Sigmoid colon (tissue), 7 donors: ENCODE results near the gene GAS2L1. TPM values are rescaled to one million over a fixed set of nuclear protein-coding genes. Genes with fewer than 3 reads are reported as not detected.
"Not testable (repeated sequence)": the region's sequence is repeated elsewhere in the genome, so short reads cannot be mapped to it uniquely, and the experiment has no call there.

ENCODE experiments used
- DNase-seq: peaks from one replicate; pipeline ENCODE4 v3.0.0-alpha.2; 2019
- H3K27ac ChIP-seq, 4 donors: fragments of 200-600 bp; sonication (generic); one replicate each; pipeline ENCODE4 v1.5.1; 2016 to 2019; ENCODE audit warnings: mild to moderate bottlenecking in 1 of 4
- H3K27me3 ChIP-seq, 3 donors: fragments of 200-600 bp; sonication (generic); one replicate each; pipeline ENCODE4 v1.5.1; 2019; ENCODE audit warnings: mild to moderate bottlenecking in 1 of 3
- H3K36me3 ChIP-seq, 4 donors: fragments of 200-600 bp; sonication (generic); one replicate each; pipeline ENCODE4 v1.5.1; 2016 to 2019
- H3K4me1 ChIP-seq, 4 donors: fragments of 200-600 bp; sonication (generic); one replicate each; pipeline ENCODE4 v1.5.1; 2017 to 2019
- H3K4me3 ChIP-seq, 4 donors: fragments of 200-600 bp; sonication (generic); one replicate each; pipeline ENCODE4 v1.5.1; 2017 to 2019; ENCODE audit warnings: mild to moderate bottlenecking in 2 of 4, moderate library complexity in 1 of 4
- H3K9me3 ChIP-seq, 4 donors: fragments of 200-600 bp in 3 of 4; sonication (generic) in 3 of 4; one replicate each; pipeline versions ENCODE4 v1.5.1 to v1.6.1; 2013 to 2019
- EP300 ChIP-seq, 4 donors: sonication (generic); formaldehyde crosslinking; IDR thresholded peaks; one replicate each; pipeline ENCODE4 v1.6.1; 2017; ENCODE audit warnings: antibody characterized with exemption in 4 of 4
- POLR2A ChIP-seq, 2 donors: fragments of 450-650 bp; IDR thresholded peaks; one replicate each; pipeline ENCODE4 v1.6.1; 2016; ENCODE audit warnings: antibody characterized with exemption in 2 of 2, mild to moderate bottlenecking in 2 of 2, moderate library complexity in 2 of 2
- POLR2AphosphoS5 ChIP-seq, 4 donors: sonication (generic); formaldehyde crosslinking; IDR thresholded peaks; one replicate each; pipeline ENCODE4 v1.6.1; 2017; ENCODE audit warnings: antibody characterized with exemption in 4 of 4
- WGBS, 2 donors: extraction: QIAGEN DNeasy Blood & Tissue Kit; methylation state at CpG; one replicate each; pipeline ENCODE4 v1.1.7; 2013; 5-methylcytosine and 5-hydroxymethylcytosine counted together
- intact Hi-C: fragments of 100-400 bp; cut with DNase I; formaldehyde crosslinking; loops from one replicate; pipeline ENCODE4 v1.15.1; 2023
- polyA plus RNA-seq, 3 donors: library from polyadenylated mRNA; stranded (reverse); fragments of 200-250 nt; gene quantifications; one replicate each; pipeline ENCODE4 v1.2.3, GENCODE V29; 2013
- small RNA-seq, 3 donors: library from RNA; depleted of rRNA; stranded (forward); fragments of <200 nt; gene quantifications; one replicate each; pipeline ENCODE3, GENCODE V24; 2016
- total RNA-seq, 4 donors: library from RNA; depleted of rRNA; stranded (reverse); fragments of >200 nt; gene quantifications; one replicate each; pipeline ENCODE4 v1.1.0, GENCODE V29; 2016
- TF ChIP-seq, protein P1 (sequence below), 4 experiments: fragments of 450-650 bp in 3 of 4; fragments of 200-600 bp in 1 of 4; IDR thresholded peaks; one replicate each; pipeline ENCODE4 v1.5.1; 2016 to 2019; ENCODE audit warnings: antibody characterized with exemption in 4 of 4, mild to moderate bottlenecking in 3 of 4, moderate library complexity in 2 of 4
- donor health status: healthy with polysubstance abuse.
- donor health status: Bipolar disorder and iron deficiency.
- donor health status: healthy.

GAS2L1 gene
- total and polyA plus RNA-seq, 7 donors = 12.0 to 27.5 (median 22.1) TPM

- Histone ChIP-seq H3K27me3 (no peaks in the 10 kb centered on the region), H3K9me3 (no peaks in the 10 kb centered on the region), H3K36me3 (peaks cover 28 to 92% (median 73%) of the 10 kb centered on the region in 4 donors), H3K4me1 (no peaks in the 10 kb centered on the region), H3K4me3 (no peak overlapping the region), H3K27ac (no peak overlapping the region)
- TF ChIP-seq, protein P1, sequence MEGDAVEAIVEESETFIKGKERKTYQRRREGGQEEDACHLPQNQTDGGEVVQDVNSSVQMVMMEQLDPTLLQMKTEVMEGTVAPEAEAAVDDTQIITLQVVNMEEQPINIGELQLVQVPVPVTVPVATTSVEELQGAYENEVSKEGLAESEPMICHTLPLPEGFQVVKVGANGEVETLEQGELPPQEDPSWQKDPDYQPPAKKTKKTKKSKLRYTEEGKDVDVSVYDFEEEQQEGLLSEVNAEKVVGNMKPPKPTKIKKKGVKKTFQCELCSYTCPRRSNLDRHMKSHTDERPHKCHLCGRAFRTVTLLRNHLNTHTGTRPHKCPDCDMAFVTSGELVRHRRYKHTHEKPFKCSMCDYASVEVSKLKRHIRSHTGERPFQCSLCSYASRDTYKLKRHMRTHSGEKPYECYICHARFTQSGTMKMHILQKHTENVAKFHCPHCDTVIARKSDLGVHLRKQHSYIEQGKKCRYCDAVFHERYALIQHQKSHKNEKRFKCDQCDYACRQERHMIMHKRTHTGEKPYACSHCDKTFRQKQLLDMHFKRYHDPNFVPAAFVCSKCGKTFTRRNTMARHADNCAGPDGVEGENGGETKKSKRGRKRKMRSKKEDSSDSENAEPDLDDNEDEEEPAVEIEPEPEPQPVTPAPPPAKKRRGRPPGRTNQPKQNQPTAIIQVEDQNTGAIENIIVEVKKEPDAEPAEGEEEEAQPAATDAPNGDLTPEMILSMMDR (IDR thresholded peaks at IDR 0.05) = no peak
- no peak for TF ChIP-seq POLR2A (IDR thresholded peaks at IDR 0.05)
- TF ChIP-seq EP300 (IDR thresholded peaks at IDR 0.05) = no peak
- no peak for TF ChIP-seq POLR2AphosphoS5 (IDR thresholded peaks at IDR 0.05)
- 94% methylated on average over 11 of the region's 11 CpGs for WGBS, 2 donors
- intact Hi-C loops = no loop called here
- no peak for DNase-seq
These were observed 46.8 kb downstream of the GAS2L1 start for GRCh38 chr22:29353286-29353685.

DNA sequence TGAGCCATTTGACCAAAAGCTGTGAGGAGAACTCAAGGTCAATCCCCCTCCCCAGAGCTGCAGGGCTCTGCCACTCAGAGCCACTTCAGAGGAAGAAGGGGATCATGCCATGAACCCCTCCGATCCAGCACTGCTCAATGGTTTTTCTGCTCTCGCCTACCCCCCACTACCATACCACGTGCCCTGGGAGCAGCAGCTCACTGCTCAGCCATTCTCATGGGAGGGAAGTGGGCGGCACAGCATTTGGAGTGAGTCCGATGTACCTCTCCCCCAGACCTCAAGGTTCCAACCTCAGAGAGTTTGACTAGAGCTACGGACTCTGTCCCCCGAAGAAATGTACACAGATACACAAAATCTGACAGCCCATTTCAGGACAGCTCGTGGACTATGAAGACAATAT lies 47.4 kb downstream of the GAS2L1 start:
- no peaks in the 10 kb centered on the region for H3K9me3 ChIP-seq
- intact Hi-C loops = no loop called here

GRCh38 chr22:29357193-29357890 lies 50.9 kb downstream of the GAS2L1 start:
- H3K27ac ChIP-seq, intact Hi-C loops, H3K9me3 ChIP-seq, DNase-seq, H3K4me3 ChIP-seq, H3K27me3 ChIP-seq: not testable (repeated sequence)
- peaks cover 24 to 59% (median 43%) of the 10 kb centered on the region in 4 donors for H3K36me3 ChIP-seq
- 95 to 97% methylated on average over 12 of the region's 12 CpGs for WGBS, 2 donors
- peaks cover 0 to 29% (median 22%) of the 10 kb centered on the region in 4 donors for H3K4me1 ChIP-seq

More for the DNA sequence above, 47.4 kb downstream of the GAS2L1 start:
- no peak for DNase-seq
- TF ChIP-seq EP300 (IDR thresholded peaks at IDR 0.05) (no peak), POLR2AphosphoS5 (IDR thresholded peaks at IDR 0.05) (no peak), POLR2A (IDR thresholded peaks at IDR 0.05) (no peak)
- TF ChIP-seq, protein P1 (IDR thresholded peaks at IDR 0.05) = no peak
- peaks cover 32 to 93% (median 76%) of the 10 kb centered on the region in 4 donors for H3K36me3 ChIP-seq
- H3K4me1 ChIP-seq = no peaks in the 10 kb centered on the region
- no peaks in the 10 kb centered on the region for H3K27me3 ChIP-seq
- H3K4me3 ChIP-seq = no peak overlapping the region
- WGBS, 2 donors = 97% methylated on average over 8 of the region's 8 CpGs
- H3K27ac ChIP-seq = no peak overlapping the region

- peaks cover 0 to 33% (median 23%) of the 10 kb centered on the region in 4 donors for H3K4me1 ChIP-seq
- intact Hi-C loops = loop anchor here (1.0 to 2.0 kb wide), 2 partner anchors 15 to 53 kb away; partner anchors contain the start of gene GAS2L1
- peak overlapping the region in 3 of 4 donors; percentile 28 to 50 (median 49) for H3K27ac ChIP-seq
- no peak overlapping the region for H3K4me3 ChIP-seq
- no peaks in the 10 kb centered on the region for H3K9me3 ChIP-seq
- 28 to 66% methylated on average over 9 of the region's 9 CpGs for WGBS, 2 donors
- no peaks in the 10 kb centered on the region for H3K27me3 ChIP-seq
- H3K36me3 ChIP-seq = peaks cover 12 to 44% (median 25%) of the 10 kb centered on the region in 4 donors
- peak; percentile 85 for DNase-seq
- TF ChIP-seq POLR2A (IDR thresholded peaks at IDR 0.05) (no peak), POLR2AphosphoS5 (IDR thresholded peaks at IDR 0.05) (peak in 3 of 4 donors; percentile 16 to 37 (median 28))
- TF ChIP-seq, protein P1 (IDR thresholded peaks at IDR 0.05) = peak; percentile 53 to 81 (median 70)
These were observed 53.0 kb downstream of the GAS2L1 start for GRCh38 chr22:29359469-29359868.

Small RNA genes within 50 kb of the gene (small RNA-seq; reads per million reads assigned to genes)
- 0 reads per million in 3 donors for gene MIR3653

Other genes with a start within 250 kb of the GAS2L1 start
- not detected for gene C22orf31, start 244.8 kb upstream of the GAS2L1 start, total RNA-seq
- gene C22orf31, start 244.8 kb upstream of the GAS2L1 start, polyA plus RNA-seq = under 1 TPM in 1 of 3 donors, not detected in 2; 0.60 TPM
- 1 to 10 TPM; 4.2 to 9.7 (median 5.2) TPM for gene KREMEN1, start 233.6 kb upstream of the GAS2L1 start, total RNA-seq
- 10 to 100 TPM in 1 of 3 donors, 1 to 10 TPM in 2; 6.7 to 13.2 (median 7.8) TPM for gene KREMEN1, start 233.6 kb upstream of the GAS2L1 start, polyA plus RNA-seq
- gene EMID1, start 100.8 kb upstream of the GAS2L1 start, total RNA-seq = 1 to 10 TPM in 2 of 4 donors, under 1 TPM in 2; 0.27 to 4.7 (median 1.2) TPM
- 1 to 10 TPM; 3.2 to 5.9 (median 3.6) TPM for gene EMID1, start 100.8 kb upstream of the GAS2L1 start, polyA plus RNA-seq
- 10 to 100 TPM; 16.1 to 20.5 (median 18.0) TPM for gene RHBDD3, start 38.7 kb upstream of the GAS2L1 start, total RNA-seq
- 10 to 100 TPM in 1 of 3 donors, 1 to 10 TPM in 2; 5.4 to 40.7 (median 8.3) TPM for gene RHBDD3, start 38.7 kb upstream of the GAS2L1 start, polyA plus RNA-seq
- gene EWSR1, start 38.4 kb upstream of the GAS2L1 start, total RNA-seq = 100 to 1,000 TPM; 170 to 233 (median 177) TPM
- gene EWSR1, start 38.4 kb upstream of the GAS2L1 start, polyA plus RNA-seq = 100 to 1,000 TPM in 1 of 3 donors, 10 to 100 TPM in 2; 81.4 to 182 (median 83.5) TPM
- gene RASL10A, start 9.0 kb downstream of the GAS2L1 start, total RNA-seq = 1 to 10 TPM in 2 of 4 donors, under 1 TPM in 2; 0.33 to 1.7 (median 0.92) TPM
- 1 to 10 TPM in 1 of 3 donors, not detected in 2; 3.0 TPM for gene RASL10A, start 9.0 kb downstream of the GAS2L1 start, polyA plus RNA-seq
- 10 to 100 TPM; 33.1 to 55.1 (median 41.4) TPM for gene AP1B1, start 81.9 kb downstream of the GAS2L1 start, total RNA-seq
- 10 to 100 TPM; 36.6 to 83.2 (median 52.9) TPM for gene AP1B1, start 81.9 kb downstream of the GAS2L1 start, polyA plus RNA-seq
- not detected for gene RFPL1, start 131.9 kb downstream of the GAS2L1 start, total RNA-seq
- gene RFPL1, start 131.9 kb downstream of the GAS2L1 start, polyA plus RNA-seq = not detected
- gene NEFH, start 173.6 kb downstream of the GAS2L1 start, total RNA-seq = 1 to 10 TPM; 1.2 to 3.0 (median 1.9) TPM
- gene NEFH, start 173.6 kb downstream of the GAS2L1 start, polyA plus RNA-seq = 1 to 10 TPM in 1 of 3 donors, under 1 TPM in 1, not detected in 1; 0.23 to 1.2 TPM
- 10 to 100 TPM; 50.1 to 72.2 (median 66.5) TPM for gene THOC5, start 247.1 kb downstream of the GAS2L1 start, total RNA-seq
- 10 to 100 TPM; 12.0 to 23.0 (median 16.2) TPM for gene THOC5, start 247.1 kb downstream of the GAS2L1 start, polyA plus RNA-seq